Prostate gland (tissue), 2 donors: ENCODE data around the gene TMEM117.
"Not testable (repeated sequence)": the region's sequence is repeated elsewhere in the genome, so short reads cannot be mapped to it uniquely, and the experiment has no call there.

ENCODE experiments used
- POLR2A ChIP-seq: fragments of 450-650 bp; IDR thresholded peaks from one replicate; pipeline ENCODE4 v1.6.1; 2016; ENCODE audit warnings: antibody characterized with exemption, mild to moderate bottlenecking
- POLR2AphosphoS5 ChIP-seq: sonication (generic); formaldehyde crosslinking; IDR thresholded peaks from one replicate; pipeline ENCODE4 v1.6.1; 2017; ENCODE audit warnings: antibody characterized with exemption
- TF ChIP-seq, protein P1 (sequence below), 4 experiments: fragments of 200-600 bp in 2 of 4; fragments of 450-650 bp in 2 of 4; sonication (generic) in 2 of 4; IDR thresholded peaks; 1 replicate in 3 of 4; 2 replicates in 1 of 4; pipeline ENCODE4 v1.5.1; 2016 to 2019; ENCODE audit warnings: antibody characterized with exemption in 4 of 4, mild to moderate bottlenecking in 2 of 4, moderate library complexity in 2 of 4

DNA sequence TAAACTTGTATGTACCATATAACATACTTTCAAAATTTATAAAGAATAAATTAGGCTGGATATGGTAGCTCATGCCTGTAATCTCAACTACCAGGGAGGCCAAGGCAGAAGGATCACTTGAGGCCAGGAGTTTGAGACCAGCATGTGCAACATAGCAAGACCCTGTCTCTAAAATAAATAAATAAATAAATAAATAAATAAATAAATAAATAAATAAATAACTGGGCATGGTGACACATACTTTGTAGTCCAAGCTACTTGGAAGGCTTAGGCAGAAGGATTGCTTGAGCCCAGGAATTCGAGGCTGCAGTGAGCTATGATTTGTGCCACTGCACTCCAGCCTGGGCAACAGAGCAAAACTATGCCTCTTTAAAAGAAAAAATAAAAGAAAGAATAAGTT, 359.8 kb downstream of the TMEM117 start:
- not testable (repeated sequence) for TF ChIP-seq POLR2A, POLR2AphosphoS5
- TF ChIP-seq, protein P1, sequence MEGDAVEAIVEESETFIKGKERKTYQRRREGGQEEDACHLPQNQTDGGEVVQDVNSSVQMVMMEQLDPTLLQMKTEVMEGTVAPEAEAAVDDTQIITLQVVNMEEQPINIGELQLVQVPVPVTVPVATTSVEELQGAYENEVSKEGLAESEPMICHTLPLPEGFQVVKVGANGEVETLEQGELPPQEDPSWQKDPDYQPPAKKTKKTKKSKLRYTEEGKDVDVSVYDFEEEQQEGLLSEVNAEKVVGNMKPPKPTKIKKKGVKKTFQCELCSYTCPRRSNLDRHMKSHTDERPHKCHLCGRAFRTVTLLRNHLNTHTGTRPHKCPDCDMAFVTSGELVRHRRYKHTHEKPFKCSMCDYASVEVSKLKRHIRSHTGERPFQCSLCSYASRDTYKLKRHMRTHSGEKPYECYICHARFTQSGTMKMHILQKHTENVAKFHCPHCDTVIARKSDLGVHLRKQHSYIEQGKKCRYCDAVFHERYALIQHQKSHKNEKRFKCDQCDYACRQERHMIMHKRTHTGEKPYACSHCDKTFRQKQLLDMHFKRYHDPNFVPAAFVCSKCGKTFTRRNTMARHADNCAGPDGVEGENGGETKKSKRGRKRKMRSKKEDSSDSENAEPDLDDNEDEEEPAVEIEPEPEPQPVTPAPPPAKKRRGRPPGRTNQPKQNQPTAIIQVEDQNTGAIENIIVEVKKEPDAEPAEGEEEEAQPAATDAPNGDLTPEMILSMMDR (IDR thresholded peaks at IDR 0.05) = not testable (repeated sequence)
